Measurements from ENCODE around the gene ATP5ME.
"Not testable (repeated sequence)": the region's sequence is repeated elsewhere in the genome, so short reads cannot be mapped to it uniquely, and the experiment has no call there.

Gene ATP5ME

GRCh38 chr4:683982-684622 is 10.0 kb upstream of the ATP5ME start:
- peak; percentile 81 for DNase-seq (ENCODE audit: low spot score)

GRCh38 chr4:683247-683897 is 9.3 kb upstream of the ATP5ME start:
- DNase-seq (ENCODE audit: low spot score) = no peak

- no peak for DNase-seq (ENCODE audit: low spot score)
These were observed 8.6 kb upstream of the ATP5ME start for GRCh38 chr4:682490-683172.

GRCh38 chr4:681736-682451 is 7.8 kb upstream of the ATP5ME start:
- DNase-seq (ENCODE audit: low spot score) = no peak

- DNase-seq (ENCODE audit: low spot score) = peak; percentile 80
These were observed 7.0 kb upstream of the ATP5ME start for GRCh38 chr4:680928-681645.

- no peak for DNase-seq (ENCODE audit: low spot score)
These were observed 6.5 kb upstream of the ATP5ME start for GRCh38 chr4:680551-680927.

- DNase-seq (ENCODE audit: low spot score) = no peak
These were observed 6.0 kb upstream of the ATP5ME start for GRCh38 chr4:680091-680490.

GRCh38 chr4:679629-680028 is 5.6 kb upstream of the ATP5ME start:
- no peak for DNase-seq (ENCODE audit: low spot score)

GRCh38 chr4:679104-679481 is 5.0 kb upstream of the ATP5ME start:
- no peak for DNase-seq (ENCODE audit: low spot score)

- DNase-seq (ENCODE audit: low spot score) = no peak
These were observed 4.4 kb upstream of the ATP5ME start for GRCh38 chr4:678331-679103.

- no peak for DNase-seq (ENCODE audit: low spot score)
These were observed 3.6 kb upstream of the ATP5ME start for GRCh38 chr4:677431-678293.

- no peak for DNase-seq (ENCODE audit: low spot score)
These were observed 2.8 kb upstream of the ATP5ME start for GRCh38 chr4:676871-677235.

- no peak for DNase-seq (ENCODE audit: low spot score)
These were observed 2.1 kb upstream of the ATP5ME start for GRCh38 chr4:675980-676870.

- no peak for DNase-seq (ENCODE audit: low spot score)
These were observed 1.2 kb upstream of the ATP5ME start for GRCh38 chr4:675036-675882.

GRCh38 chr4:673349-674091 is 556 bp downstream of the ATP5ME start:
- no peak for DNase-seq (ENCODE audit: low spot score)

- no peak for DNase-seq (ENCODE audit: low spot score)
These were observed 2.3 kb downstream of the ATP5ME start for GRCh38 chr4:671769-672168.

- DNase-seq (ENCODE audit: low spot score) = not testable (repeated sequence)
These were observed 4.1 kb downstream of the ATP5ME start for GRCh38 chr4:669806-670559.

All from ecto neural progenitor cell (in vitro differentiated cells).